DOHH2 (cell line): ENCODE results near the gene LMNB1.

ENCODE experiments used
- H3F3A ChIP-seq: fragments of 200-600 bp; sonication (generic), shearing (Covaris generic); 2 replicates; pipeline ENCODE4 v1.6.0; 2016; ENCODE audit warnings: antibody characterized with exemption, mild to moderate bottlenecking; ENCODE audit not compliant: control insufficient read depth, insufficient read depth
- H3K27ac ChIP-seq: fragments of 200-600 bp; sonication (generic); 2 replicates; pipeline ENCODE4 v1.5.1; 2014; ENCODE audit warnings: low read depth, mild to moderate bottlenecking, low read length, moderate library complexity
- H3K27me3 ChIP-seq: fragments of 200-600 bp; sonication (generic); 2 replicates; pipeline ENCODE4 v1.6.1; 2014; ENCODE audit warnings: mild to moderate bottlenecking, low read length, mixed read lengths; ENCODE audit not compliant: control insufficient read depth
- H3K36me3 ChIP-seq: fragments of 200-600 bp; sonication (generic); 2 replicates; pipeline ENCODE4 v1.6.1; 2014; ENCODE audit warnings: mild to moderate bottlenecking, low read length, moderate library complexity, mixed read lengths; ENCODE audit not compliant: control insufficient read depth
- H3K4me1 ChIP-seq: fragments of 200-600 bp; sonication (generic); 2 replicates; pipeline ENCODE4 v1.6.1; 2014; ENCODE audit warnings: mild to moderate bottlenecking, low read length, mixed read lengths; ENCODE audit not compliant: control insufficient read depth
- H3K4me2 ChIP-seq: fragments of 200-600 bp; sonication (generic); 2 replicates; pipeline ENCODE4 v1.6.0; 2014; ENCODE audit warnings: mild to moderate bottlenecking, low read length, moderate library complexity
- H3K4me3 ChIP-seq: fragments of 200-600 bp; sonication (generic); 2 replicates; pipeline ENCODE4 v1.5.1; 2014; ENCODE audit warnings: mild to moderate bottlenecking, low read length, mixed read lengths
- H3K79me2 ChIP-seq: fragments of 200-600 bp; sonication (generic); 2 replicates; pipeline ENCODE4 v1.6.1; 2014; ENCODE audit warnings: mild to moderate bottlenecking, low read length, mixed read lengths; ENCODE audit not compliant: control insufficient read depth
- H3K9me2 ChIP-seq: fragments of 200-600 bp; sonication (generic); replicated peaks from 2 replicates; pipeline ENCODE4 v1.6.1; 2014; ENCODE audit warnings: mild to moderate bottlenecking, low read length, mixed read lengths; ENCODE audit not compliant: control insufficient read depth
- H3K9me3 ChIP-seq: fragments of 200-600 bp; sonication (generic); 2 replicates; pipeline ENCODE4 v1.6.1; 2014; ENCODE audit warnings: antibody characterized with exemption, low read length, mixed read lengths; ENCODE audit not compliant: control insufficient read depth, insufficient read depth
- H4K20me1 ChIP-seq: fragments of 200-600 bp; sonication (generic); 2 replicates; pipeline ENCODE4 v1.6.0; 2014; ENCODE audit warnings: low read depth, mild to moderate bottlenecking, antibody characterized with exemption, low read length, moderate library complexity; ENCODE audit not compliant: control insufficient read depth, insufficient read depth
- EZH2phosphoT487 ChIP-seq: fragments of 200-600 bp; sonication (generic); IDR thresholded peaks from 2 replicates; pipeline ENCODE4 v1.6.1; 2017; ENCODE audit warnings: borderline replicate concordance, mild to moderate bottlenecking, antibody characterized with exemption, low read length, moderate library complexity, mixed read lengths
- TF ChIP-seq, protein P1 (sequence below): fragments of 200-600 bp; sonication (generic); IDR thresholded peaks from one replicate; pipeline ENCODE4 v1.5.1; 2014; ENCODE audit warnings: antibody characterized with exemption, mild to moderate bottlenecking, low read depth, low read length; ENCODE audit not compliant: poor library complexity, severe bottlenecking

LMNB1 gene

DNA sequence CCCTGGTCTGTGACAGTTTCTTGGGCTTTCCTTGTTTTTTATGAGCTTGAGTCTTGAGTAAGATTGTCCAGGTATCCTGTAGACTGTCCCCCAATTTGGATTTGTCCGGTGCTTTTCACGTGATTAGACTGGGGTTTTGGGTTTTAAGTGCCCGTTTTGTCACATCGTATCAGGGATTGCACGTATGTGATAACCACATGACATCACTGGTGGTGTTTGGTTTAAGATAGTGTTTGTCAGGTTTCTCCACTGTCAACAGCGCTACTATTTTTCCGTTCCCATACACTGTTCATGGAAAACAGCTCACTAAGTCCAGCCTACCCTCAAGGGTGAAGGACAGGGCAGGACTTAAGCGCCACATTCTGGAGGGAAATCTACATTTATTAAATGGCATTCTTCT lies 39.7 kb downstream of the LMNB1 start:
- H3K27me3 ChIP-seq: no peaks in the 10 kb centered on the region
- no peaks in the 10 kb centered on the region for H3K9me3 ChIP-seq
- H3K36me3 ChIP-seq: peaks cover 95% of the 10 kb centered on the region
- H3F3A ChIP-seq: peaks cover 16% of the 10 kb centered on the region
- no peaks in the 10 kb centered on the region for H3K4me1 ChIP-seq
- no peaks in the 10 kb centered on the region for H3K9me2 ChIP-seq
- TF ChIP-seq EZH2phosphoT487: no peak
- TF ChIP-seq, protein P1, sequence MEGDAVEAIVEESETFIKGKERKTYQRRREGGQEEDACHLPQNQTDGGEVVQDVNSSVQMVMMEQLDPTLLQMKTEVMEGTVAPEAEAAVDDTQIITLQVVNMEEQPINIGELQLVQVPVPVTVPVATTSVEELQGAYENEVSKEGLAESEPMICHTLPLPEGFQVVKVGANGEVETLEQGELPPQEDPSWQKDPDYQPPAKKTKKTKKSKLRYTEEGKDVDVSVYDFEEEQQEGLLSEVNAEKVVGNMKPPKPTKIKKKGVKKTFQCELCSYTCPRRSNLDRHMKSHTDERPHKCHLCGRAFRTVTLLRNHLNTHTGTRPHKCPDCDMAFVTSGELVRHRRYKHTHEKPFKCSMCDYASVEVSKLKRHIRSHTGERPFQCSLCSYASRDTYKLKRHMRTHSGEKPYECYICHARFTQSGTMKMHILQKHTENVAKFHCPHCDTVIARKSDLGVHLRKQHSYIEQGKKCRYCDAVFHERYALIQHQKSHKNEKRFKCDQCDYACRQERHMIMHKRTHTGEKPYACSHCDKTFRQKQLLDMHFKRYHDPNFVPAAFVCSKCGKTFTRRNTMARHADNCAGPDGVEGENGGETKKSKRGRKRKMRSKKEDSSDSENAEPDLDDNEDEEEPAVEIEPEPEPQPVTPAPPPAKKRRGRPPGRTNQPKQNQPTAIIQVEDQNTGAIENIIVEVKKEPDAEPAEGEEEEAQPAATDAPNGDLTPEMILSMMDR: no peak
- 0 out of 2 replicates have a peak, but pooled peaks cover 3% of the 10 kb centered on the region for H4K20me1 ChIP-seq
- H3K4me3 ChIP-seq: no peak overlapping the region
- no peak overlapping the region for H3K4me2 ChIP-seq
- peaks cover 74% of the 10 kb centered on the region for H3K79me2 ChIP-seq
- H3K27ac ChIP-seq: no peak overlapping the region

DNA sequence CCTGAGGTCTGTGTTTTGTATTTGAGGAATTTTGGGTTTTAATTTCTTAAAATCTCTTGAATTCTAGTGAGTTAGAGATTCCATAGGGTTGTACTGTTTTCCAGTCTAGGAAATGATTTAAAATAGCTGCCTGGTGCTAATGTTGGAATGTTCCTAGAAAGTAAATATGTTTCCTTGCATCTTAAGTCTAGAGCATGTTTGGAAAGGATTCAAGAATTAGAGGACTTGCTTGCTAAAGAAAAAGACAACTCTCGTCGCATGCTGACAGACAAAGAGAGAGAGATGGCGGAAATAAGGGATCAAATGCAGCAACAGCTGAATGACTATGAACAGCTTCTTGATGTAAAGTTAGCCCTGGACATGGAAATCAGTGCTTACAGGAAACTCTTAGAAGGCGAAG lies 41.8 kb downstream of the LMNB1 start:
- no peaks in the 10 kb centered on the region for H3K27me3 ChIP-seq
- H3K4me1 ChIP-seq: no peaks in the 10 kb centered on the region
- H3K79me2 ChIP-seq: peaks cover 71% of the 10 kb centered on the region
- TF ChIP-seq, protein P1: no peak
- no peak for TF ChIP-seq EZH2phosphoT487
- H3F3A ChIP-seq: peaks cover 19% of the 10 kb centered on the region
- peaks cover 96% of the 10 kb centered on the region for H3K36me3 ChIP-seq
- no peaks in the 10 kb centered on the region for H3K9me3 ChIP-seq
- no peak overlapping the region for H3K4me3 ChIP-seq
- H3K4me2 ChIP-seq: no peak overlapping the region
- 0 out of 2 replicates have a peak, but pooled peaks cover 3% of the 10 kb centered on the region for H4K20me1 ChIP-seq
- no peaks in the 10 kb centered on the region for H3K9me2 ChIP-seq
- no peak overlapping the region for H3K27ac ChIP-seq

DNA sequence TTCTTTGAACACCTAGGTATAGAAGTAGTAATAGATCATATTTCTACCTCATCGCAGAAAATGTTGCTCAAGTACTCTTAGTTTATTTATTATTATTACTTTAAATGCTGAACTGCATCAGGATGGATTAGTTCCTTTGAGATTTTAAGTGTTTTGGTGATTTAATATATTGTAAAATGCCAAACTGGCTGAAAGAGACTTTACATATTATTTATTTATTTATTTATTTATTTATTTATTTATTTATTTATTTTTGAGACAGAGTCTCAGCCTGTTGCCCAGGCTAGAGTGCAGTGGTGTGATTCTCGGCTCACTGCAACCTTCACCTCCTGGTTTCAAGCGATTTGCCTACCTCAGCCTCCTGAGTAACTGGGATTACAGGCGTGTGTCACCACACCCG lies 42.3 kb downstream of the LMNB1 start:
- Histone ChIP-seq H3K9me3 (no peaks in the 10 kb centered on the region), H3K4me1 (no peaks in the 10 kb centered on the region), H3K9me2 (no peaks in the 10 kb centered on the region), H3K4me3 (no peak overlapping the region), H3K79me2 (peaks cover 71% of the 10 kb centered on the region), H3F3A (peaks cover 19% of the 10 kb centered on the region), H3K27me3 (no peaks in the 10 kb centered on the region), H3K36me3 (peaks cover 96% of the 10 kb centered on the region), H4K20me1 (0 out of 2 replicates have a peak, but pooled peaks cover 3% of the 10 kb centered on the region), H3K27ac (no peak overlapping the region), H3K4me2 (no peak overlapping the region)
- TF ChIP-seq EZH2phosphoT487: no peak
- TF ChIP-seq, protein P1: no peak

DNA sequence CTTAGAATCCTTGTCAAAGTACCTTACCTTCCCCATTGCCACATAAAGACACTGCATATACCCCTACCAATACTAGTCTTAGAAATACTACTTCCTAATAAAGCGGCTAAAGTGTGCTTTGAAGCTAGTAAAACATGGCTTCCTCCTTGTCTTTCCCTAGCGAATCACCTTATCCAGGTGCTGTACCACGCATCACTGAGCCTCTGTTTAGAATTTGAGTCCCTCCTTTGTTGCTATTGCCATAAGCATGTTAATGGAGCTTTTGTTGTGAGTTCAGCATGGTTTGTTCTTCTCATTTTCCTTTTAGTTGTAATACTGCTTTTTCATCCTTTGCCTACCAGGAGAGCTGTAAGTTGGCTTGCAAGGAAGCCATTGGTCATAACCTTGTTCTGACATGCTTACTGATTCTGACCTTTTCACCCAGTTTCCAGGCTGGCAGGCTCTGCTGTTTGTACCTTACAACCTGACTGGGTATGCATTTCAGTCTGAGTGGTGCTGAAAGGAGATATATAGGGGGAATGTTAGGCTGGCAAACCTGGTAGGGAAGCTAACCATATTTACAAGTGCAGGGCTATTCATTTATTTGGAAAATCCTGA lies 49.8 kb downstream of the LMNB1 start:
- Histone ChIP-seq H3K9me2 (no peaks in the 10 kb centered on the region), H3F3A (peaks cover 8% of the 10 kb centered on the region; the same call in 1 of the 2 replicates), H3K79me2 (peaks cover 54% of the 10 kb centered on the region), H3K4me3 (no peak overlapping the region), H3K27me3 (no peaks in the 10 kb centered on the region), H3K27ac (no peak overlapping the region), H3K36me3 (peaks cover 97% of the 10 kb centered on the region), H3K4me1 (no peaks in the 10 kb centered on the region), H3K9me3 (no peaks in the 10 kb centered on the region), H3K4me2 (no peak overlapping the region), H4K20me1 (peaks cover 6% of the 10 kb centered on the region; the same call in 1 of the 2 replicates)
- TF ChIP-seq, protein P1: no peak
- no peak for TF ChIP-seq EZH2phosphoT487
